Measurements from ENCODE around the gene WDR19. TPM values are rescaled to one million over a fixed set of nuclear protein-coding genes. Genes with fewer than 3 reads are reported as not detected.

The WDR19 gene
- total RNA-seq, 2 experiments from 2014 or later, result 14.5 to 16.7 TPM

GRCh38 chr4:39181520-39181904, 817 bp upstream of the WDR19 start:
- peak overlapping the region; percentile 94 for H3K4me3 ChIP-seq (ENCODE audit: low read length)
- Mint-ChIP-seq H3K9me3 (no peaks in the 10 kb centered on the region), H3K27me3 (peaks cover 3% of the 10 kb centered on the region), H3K4me1 (ENCODE audit: low read depth) (peaks cover 9% of the 10 kb centered on the region), H3K27ac (no peak overlapping the region), H3K36me3 (ENCODE audit: low read depth) (no peaks in the 10 kb centered on the region), H3K4me3 (no peak overlapping the region)
- ChIA-PET POLR2A (interaction anchor here (0.6 to 2.2 kb wide), 7 partner anchors 12 to 422 kb away, joined by 3 to 10 read pairs (median 4); partner anchors contain the start of genes LIAS, RFC1 and RPL9), CTCF (interaction anchor here (0.7 to 1.6 kb wide), 5 partner anchors 34 to 326 kb away, joined by 3 to 5 read pairs (median 3); no protein-coding TSS in a partner anchor)
- no peak overlapping the region for H3K27ac ChIP-seq (ENCODE audit: low read depth in 1 of 2, low read length in 2 of 2)
- intact Hi-C loops (cut with DNase I, micrococcal nuclease), result loop anchor here (5.0 to 10.0 kb wide), 8 partner anchors 139 to 1497 kb away; partner anchors contain the start of genes RELL1 (in 2 of the 2), KLF3 (in 1 of the 2), LIAS (in 1 of the 2) and RPL9 (in 1 of the 2)
- H3K36me3 ChIP-seq (ENCODE audit: insufficient read depth, low read length), result no peaks in the 10 kb centered on the region
- no peaks in the 10 kb centered on the region for H3K27me3 ChIP-seq (ENCODE audit: control insufficient read depth in 1 of 2, insufficient read depth in 2 of 2, low read length in 2 of 2)
- TF ChIP-seq, protein P1, sequence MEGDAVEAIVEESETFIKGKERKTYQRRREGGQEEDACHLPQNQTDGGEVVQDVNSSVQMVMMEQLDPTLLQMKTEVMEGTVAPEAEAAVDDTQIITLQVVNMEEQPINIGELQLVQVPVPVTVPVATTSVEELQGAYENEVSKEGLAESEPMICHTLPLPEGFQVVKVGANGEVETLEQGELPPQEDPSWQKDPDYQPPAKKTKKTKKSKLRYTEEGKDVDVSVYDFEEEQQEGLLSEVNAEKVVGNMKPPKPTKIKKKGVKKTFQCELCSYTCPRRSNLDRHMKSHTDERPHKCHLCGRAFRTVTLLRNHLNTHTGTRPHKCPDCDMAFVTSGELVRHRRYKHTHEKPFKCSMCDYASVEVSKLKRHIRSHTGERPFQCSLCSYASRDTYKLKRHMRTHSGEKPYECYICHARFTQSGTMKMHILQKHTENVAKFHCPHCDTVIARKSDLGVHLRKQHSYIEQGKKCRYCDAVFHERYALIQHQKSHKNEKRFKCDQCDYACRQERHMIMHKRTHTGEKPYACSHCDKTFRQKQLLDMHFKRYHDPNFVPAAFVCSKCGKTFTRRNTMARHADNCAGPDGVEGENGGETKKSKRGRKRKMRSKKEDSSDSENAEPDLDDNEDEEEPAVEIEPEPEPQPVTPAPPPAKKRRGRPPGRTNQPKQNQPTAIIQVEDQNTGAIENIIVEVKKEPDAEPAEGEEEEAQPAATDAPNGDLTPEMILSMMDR (IDR thresholded peaks at IDR 0.05), result no peak
- DNase-seq (peak in 1 of 14 experiments; percentile 15), ATAC-seq (ENCODE audit: poor library complexity) (no peak)
- peaks cover 16% of the 10 kb centered on the region for H3K4me1 ChIP-seq (ENCODE audit: insufficient read depth, low read length)
- H3K9me3 ChIP-seq (ENCODE audit: control insufficient read depth in 1 of 2, insufficient read depth in 1 of 2, low read length in 2 of 2), result no peaks in the 10 kb centered on the region

DNA sequence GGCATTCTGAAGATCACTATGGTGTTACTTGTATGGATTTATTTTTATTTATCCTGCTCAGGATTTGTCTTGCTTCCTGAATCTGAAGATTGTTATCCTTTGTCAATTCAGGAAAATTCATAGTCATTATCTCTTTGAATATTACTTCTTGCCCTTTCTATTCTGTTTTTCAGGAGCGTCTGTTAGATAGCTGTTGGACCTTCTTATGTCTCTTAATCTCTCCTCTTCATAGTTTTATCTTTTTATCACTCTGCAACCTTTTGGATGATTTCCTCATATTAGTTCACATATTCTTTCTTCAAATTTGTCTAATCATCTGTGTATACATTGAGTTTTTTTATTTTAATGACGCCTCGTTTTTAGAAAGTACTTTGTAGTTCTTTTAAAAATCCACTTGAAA, 19.6 kb downstream of the WDR19 start:
- H3K36me3 ChIP-seq (ENCODE audit: insufficient read depth, low read length), result peaks cover 8% of the 10 kb centered on the region
- no peaks in the 10 kb centered on the region for H3K4me1 Mint-ChIP-seq (ENCODE audit: low read depth)
- H3K4me1 ChIP-seq (ENCODE audit: insufficient read depth, low read length), result no peaks in the 10 kb centered on the region
- TF ChIP-seq, protein P1 (IDR thresholded peaks at IDR 0.05), result no peak
- H3K36me3 Mint-ChIP-seq (ENCODE audit: low read depth), result peaks cover 55% of the 10 kb centered on the region
- ChIA-PET POLR2A (no interaction called here), CTCF (interaction anchor here (0.8 kb wide), 1 partner anchor 276 kb away, joined by 3 read pairs; no protein-coding TSS in a partner anchor)
- H3K27ac Mint-ChIP-seq, result no peak overlapping the region
- H3K9me3 Mint-ChIP-seq, result no peaks in the 10 kb centered on the region
- ATAC-seq (ENCODE audit: poor library complexity) (no peak), DNase-seq (no peak)
- H3K4me3 ChIP-seq (ENCODE audit: low read length), result no peak overlapping the region
- H3K27ac ChIP-seq (ENCODE audit: low read depth in 1 of 2, low read length in 2 of 2), result no peak overlapping the region
- intact Hi-C loops (cut with DNase I, micrococcal nuclease), result no loop called here
- no peaks in the 10 kb centered on the region for H3K9me3 ChIP-seq (ENCODE audit: control insufficient read depth in 1 of 2, insufficient read depth in 1 of 2, low read length in 2 of 2)
- H3K27me3 ChIP-seq (ENCODE audit: control insufficient read depth in 1 of 2, insufficient read depth in 2 of 2, low read length in 2 of 2), result no peaks in the 10 kb centered on the region
- no peak overlapping the region for H3K4me3 Mint-ChIP-seq
- no peaks in the 10 kb centered on the region for H3K27me3 Mint-ChIP-seq

- Mint-ChIP-seq H3K27ac (no peak overlapping the region), H3K36me3 (ENCODE audit: low read depth) (peaks cover 70% of the 10 kb centered on the region), H3K9me3 (peaks cover 3% of the 10 kb centered on the region), H3K4me3 (no peak overlapping the region), H3K27me3 (no peaks in the 10 kb centered on the region), H3K4me1 (ENCODE audit: low read depth) (no peaks in the 10 kb centered on the region)
- DNase-seq (no peak), ATAC-seq (ENCODE audit: poor library complexity) (no peak)
- H3K27me3 ChIP-seq (ENCODE audit: control insufficient read depth in 1 of 2, insufficient read depth in 2 of 2, low read length in 2 of 2), result no peaks in the 10 kb centered on the region
- CTCF ChIA-PET, result interaction anchor here (0.6 kb wide), 1 partner anchor 364 kb away, joined by 3 read pairs; no protein-coding TSS in a partner anchor
- no peak overlapping the region for H3K27ac ChIP-seq (ENCODE audit: low read depth in 1 of 2, low read length in 2 of 2)
- no peaks in the 10 kb centered on the region for H3K9me3 ChIP-seq (ENCODE audit: control insufficient read depth in 1 of 2, insufficient read depth in 1 of 2, low read length in 2 of 2)
- H3K36me3 ChIP-seq (ENCODE audit: insufficient read depth, low read length), result peaks cover 8% of the 10 kb centered on the region
- TF ChIP-seq, protein P1 (IDR thresholded peaks at IDR 0.05), result no peak
- POLR2A ChIA-PET, result no interaction called here
- H3K4me1 ChIP-seq (ENCODE audit: insufficient read depth, low read length), result no peaks in the 10 kb centered on the region
- intact Hi-C loops (cut with DNase I, micrococcal nuclease), result no loop called here
- H3K4me3 ChIP-seq (ENCODE audit: low read length), result no peak overlapping the region
These were observed 22.2 kb downstream of the WDR19 start for GRCh38 chr4:39204543-39204942.

Data from CD4-positive, alpha-beta T cell (primary cell).